HuH-7 (cell line): Measurements from ENCODE around the gene GRB2.
"Not testable (repeated sequence)": the region's sequence is repeated elsewhere in the genome, so short reads cannot be mapped to it uniquely, and the experiment has no call there.

Source experiments
- DNase-seq: peaks from one replicate; pipeline ENCODE4 v3.0.0; 2011; ENCODE audit warnings: low spot score

GRB2 gene

DNA sequence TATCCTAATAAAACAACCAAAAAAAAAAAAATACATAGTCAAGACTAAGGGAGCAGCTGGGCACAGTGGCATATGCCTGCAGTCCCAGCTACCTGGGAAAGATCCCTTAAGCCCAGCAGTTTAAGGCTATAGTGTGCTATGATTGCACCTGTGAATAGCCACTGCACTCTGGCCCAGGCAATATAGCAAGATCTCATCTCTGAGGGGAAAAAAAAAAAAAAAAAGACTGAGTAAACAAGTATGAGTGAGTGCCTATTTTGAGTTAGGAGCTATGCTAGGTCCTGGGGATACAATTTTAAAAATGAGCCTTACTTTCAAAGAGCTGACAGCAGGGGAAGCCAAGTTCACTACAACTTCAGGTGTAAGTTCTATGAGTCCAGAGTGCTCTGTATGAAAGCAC is 55.4 kb downstream of the GRB2 start:
- no peak for DNase-seq

DNA sequence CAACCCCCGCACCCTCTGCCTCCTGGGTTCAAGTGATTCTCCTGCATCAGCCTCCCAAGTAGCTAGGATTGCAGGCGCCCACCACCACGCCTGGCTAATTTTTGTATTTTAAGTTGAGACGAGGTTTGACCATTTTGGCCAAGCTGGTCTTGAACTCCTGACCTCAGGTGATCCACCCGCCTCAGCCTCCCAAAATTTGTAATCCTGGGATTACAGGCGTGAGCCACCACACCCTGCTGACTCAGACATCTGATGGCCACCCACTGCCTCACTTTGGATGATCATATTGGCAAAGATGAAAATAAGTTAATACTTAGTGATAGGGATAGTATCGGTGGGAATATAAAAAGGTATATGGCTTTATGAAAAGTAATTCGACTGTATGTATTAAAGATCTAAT is 55.9 kb downstream of the GRB2 start:
- no peak for DNase-seq

DNA sequence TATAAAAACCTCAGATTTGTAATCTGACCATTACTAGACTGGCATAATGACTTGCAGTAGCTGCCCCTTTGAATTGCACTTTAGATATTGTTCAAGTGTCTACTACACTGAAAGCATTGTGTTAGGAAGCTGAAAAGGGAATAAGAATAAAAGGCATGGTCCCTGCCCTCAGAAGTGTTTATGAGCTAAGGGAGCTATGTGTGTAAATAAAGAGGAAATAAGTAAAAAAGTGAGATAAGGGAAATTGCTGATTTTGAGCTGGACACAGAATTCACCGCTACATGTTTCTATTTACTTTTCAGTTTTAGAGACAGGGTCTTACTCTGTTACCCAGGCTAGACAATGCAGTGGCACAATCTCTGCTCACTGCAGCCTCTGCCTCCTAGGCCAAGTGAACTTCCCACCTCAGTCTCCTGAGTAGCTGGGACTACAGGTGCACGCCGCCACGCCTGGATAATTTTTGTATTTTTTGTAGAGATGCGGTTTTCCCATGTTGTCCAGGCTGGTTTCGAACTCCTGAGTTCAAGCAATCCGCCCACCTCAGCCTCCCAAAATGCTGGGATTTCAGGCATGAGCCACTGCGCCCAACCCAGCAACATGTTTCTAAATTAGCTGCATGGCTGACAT is 57.0 kb downstream of the GRB2 start:
- DNase-seq: no peak

DNA sequence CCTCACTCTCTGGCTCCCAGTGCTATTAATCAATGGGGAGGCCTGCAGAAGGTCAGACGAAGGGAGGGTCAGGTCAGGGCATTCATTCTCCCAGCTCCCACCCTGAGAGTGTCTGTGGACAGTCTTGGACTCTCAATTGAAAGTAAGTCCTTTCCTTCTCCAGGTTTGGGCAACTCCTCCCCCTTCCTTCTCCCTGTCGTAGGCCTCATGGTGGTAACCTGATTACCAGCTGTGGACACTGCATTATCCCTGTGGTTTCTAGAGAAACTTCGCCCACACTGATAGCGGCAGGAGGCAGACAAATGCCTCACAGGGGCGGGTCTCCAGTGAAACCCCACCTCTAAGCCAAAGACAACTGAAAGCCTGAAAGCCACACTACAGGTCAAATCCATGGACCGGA is 58.6 kb downstream of the GRB2 start:
- DNase-seq: no peak

DNA sequence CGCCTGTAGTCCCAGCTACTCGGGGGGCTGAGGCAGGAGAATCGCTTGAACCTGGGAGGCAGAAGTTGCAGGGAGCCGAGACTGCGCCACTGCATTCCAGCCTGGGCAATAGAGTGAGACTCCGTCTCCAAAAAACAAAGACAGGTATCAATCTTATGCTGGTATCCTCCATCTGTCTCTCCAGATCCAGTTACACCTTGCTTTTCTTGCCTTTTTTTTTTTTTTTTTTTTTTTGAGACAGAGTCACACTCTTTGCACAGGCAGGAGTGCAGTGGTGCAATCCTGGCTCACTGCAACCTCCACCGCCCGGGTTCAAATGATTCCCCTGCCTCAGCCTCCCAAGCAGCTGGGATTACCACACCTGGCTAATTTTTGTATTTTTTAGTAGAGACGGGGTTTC is 59.1 kb downstream of the GRB2 start:
- DNase-seq: not testable (repeated sequence)

DNA sequence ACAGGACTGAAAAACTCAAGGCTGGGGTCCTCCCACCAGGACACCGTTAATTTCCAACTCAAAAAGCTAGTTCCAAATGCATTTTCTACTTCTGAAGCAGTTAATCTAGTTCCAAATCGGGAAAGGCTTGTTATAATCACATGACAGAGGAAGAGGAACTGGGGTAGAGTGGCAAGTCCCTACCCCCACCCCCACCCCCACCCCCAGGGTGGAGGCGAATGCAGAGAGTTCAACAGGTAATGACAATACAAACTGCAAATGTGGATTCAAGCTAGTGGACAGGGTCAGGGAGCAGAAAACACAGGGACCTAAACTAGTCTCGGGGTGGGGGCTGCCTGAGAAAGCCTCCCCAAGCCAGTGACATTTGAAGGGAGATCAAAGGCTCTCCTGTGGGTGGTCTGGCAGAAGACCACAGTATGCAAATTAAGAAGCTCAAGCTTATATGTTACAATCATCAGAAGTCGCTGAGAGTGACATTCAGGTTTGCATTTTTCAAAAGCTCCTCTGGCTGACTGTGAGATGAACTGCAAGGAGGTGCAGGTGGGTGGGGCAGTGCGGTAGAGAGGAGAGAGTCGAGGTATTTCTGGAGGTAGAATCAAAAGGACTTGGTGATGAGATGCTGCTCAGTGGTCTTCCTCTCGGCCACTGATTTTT is 59.8 kb downstream of the GRB2 start:
- DNase-seq: no peak

DNA sequence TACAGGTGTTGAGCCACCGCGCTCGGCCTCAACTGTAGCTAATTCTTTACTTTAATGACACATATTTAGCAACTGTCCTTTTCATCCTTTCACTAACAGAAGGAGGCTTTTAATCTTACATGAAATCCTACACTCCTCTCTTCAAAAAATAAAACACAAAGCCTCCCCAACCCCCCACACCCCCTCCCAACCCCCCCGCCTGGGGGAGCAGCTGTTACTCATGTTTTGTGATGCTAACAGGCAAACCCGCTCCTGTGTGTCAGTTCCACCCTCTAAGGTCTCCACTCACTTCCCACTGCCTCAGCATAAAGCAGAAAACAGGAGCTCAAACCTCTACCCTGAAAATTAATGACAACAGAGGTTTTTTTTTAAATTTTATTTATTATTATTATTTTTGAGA is 60.8 kb downstream of the GRB2 start:
- DNase-seq: no peak

DNA sequence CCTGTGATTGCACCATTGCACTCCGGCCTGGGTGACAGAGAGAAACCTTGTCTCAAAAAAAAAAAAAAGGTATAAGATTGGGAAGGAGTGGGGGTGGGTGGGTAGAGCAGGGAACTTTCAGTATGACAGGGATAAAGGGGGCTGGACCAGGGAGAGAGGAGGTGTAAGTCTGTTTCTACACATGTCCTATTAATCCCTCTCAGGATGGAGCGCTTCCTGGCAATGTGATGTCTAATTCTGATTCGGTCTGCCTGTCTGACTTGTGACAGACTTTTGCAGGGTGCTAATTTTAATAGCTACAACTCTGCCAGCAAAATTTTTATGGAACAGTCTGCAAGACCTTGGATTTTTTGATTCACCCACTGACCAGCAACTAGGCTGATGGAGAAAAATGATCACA is 62.5 kb downstream of the GRB2 start:
- no peak for DNase-seq

DNA sequence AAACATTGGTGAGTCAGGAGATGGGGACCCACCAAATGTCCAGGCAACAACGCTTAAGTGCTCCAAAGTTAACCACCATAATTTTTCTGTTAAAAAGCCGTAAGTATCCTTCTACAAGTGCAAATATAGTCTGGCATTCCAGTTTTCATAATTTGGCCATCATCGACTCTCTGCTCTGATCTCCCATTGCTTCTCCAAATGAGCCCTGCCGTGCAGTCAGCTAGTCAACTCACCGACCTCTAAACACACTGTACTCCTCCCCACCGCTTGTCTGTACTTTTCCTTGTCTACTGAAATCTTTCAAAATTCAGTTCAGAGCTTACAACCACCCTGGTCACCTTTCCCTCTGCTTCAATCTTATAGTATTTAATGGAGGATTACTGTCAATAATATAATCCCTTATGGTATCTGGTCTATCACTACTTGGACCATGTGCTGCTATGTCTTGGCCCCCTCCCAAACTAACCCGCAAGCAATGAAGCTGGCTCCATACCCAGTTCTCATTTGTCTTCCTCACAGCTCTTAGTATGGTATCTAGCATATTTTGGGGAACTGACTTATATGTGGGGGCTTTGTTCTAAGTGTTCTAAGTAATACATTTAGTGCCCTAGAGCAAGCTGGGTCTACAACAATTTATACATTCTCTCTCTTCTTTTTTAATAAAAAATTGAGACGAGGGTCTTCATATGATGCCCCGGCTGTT is 63.5 kb downstream of the GRB2 start:
- DNase-seq: no peak

DNA sequence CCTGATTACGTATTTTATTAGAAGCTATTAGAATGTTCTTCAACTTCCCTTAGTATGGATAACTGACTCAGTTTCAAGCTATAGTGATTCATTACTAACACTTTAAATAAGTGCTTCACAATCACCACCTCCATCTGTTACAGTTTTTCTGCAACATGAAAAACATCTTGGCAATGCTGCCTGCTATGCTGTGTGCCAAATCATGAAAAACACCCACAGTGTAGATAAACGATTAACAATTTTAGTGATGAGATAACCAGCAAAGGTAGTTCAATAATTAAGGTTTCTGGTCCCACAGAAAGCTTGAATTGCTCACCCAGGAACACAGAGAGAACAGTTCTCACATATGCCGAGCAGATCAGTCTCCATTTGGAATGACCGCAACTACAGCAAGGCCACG is 64.8 kb downstream of the GRB2 start:
- no peak for DNase-seq

DNA sequence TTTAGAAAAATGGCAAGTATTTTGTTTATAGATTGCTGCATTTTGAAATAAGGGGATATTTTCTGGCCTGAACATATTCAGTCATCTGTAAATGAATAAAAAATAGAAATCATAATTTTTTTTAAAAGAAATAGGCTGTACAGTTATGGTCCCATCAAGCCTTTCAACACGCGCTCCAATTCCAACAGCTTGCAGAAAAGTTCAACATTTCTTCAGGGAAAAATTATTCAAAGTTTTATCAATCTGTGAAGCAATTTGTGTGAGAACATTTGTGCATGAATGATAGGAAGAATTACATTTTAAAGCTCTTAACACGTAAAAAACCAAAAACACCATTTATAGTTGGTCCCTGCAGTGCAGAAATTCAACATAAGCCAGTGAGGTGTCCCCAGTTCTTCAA is 65.5 kb downstream of the GRB2 start:
- DNase-seq: no peak

DNA sequence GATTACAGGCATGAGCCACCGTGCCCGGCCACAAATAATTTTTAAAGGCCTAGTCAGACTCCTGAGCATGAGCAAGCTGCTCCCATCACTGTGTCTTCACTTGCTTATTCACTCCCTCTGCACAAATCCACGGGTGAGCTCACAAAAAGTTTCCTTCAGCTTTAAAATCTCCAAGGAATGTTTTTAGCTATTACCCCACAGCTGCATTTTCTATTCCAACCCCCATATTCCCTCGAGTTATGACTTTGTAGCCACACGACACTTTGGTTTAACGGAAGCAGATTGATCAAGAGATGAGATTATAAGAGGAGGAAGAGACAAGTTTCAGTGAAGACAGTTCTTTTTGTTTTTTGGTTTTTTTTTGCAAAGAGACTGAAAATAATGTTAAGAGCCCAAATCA is 67.1 kb downstream of the GRB2 start:
- DNase-seq: no peak

DNA sequence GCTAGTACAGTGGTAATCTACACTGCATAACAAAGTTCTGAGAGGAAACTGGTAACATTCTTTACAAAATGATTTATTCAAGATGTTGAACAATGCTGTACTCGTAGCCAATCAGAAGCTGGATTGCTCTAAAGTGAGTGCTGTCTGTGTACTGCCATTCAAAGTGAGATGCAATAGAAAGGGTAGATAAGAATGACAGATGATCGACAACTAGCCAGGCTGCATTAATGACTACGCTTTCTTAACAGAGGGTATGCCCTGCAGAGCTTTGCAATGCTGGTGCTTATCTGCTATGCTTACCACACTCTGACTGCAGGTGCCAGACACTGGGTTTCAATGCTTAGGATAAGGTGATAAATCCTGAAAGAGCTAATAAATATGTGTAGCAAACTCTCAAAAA is 70.2 kb downstream of the GRB2 start:
- DNase-seq: no peak

DNA sequence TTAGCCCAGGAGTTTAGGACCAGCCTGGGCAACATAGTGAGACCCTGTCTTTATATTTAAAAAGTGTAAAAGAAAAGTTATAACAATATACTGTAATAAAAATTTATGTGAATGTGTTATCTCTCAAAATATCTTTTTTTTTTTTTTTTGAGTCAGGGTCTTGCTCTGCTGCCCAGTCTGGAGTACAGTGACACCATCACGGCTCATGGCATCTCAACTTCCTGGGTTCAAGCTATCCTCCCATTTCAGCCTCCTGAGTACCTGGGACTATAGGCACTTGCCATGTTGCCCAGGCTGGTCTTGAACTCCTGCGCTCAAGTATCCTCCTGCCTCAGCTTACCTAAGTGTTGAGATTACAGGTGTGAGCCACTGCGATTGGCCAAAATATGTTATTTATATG is 70.8 kb downstream of the GRB2 start:
- no peak for DNase-seq

DNA sequence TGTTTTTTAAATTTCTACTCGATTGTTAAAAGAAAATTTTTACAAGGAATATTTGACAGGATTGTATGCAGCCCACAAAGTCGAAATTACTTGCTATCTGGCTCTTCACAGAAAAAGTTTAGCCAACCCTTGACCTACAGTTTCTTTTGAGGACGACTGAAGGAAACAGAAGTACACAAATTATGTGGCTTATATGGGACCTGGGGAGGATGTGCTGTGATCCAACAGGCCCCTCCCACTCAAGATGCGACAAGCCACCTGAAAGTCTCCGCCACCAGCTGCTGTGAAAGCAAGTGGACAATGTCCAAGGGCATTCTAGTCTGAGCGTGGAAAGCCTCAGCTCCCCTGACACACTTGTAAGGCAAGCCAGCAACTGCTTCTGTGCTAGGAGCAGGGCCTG is 73.8 kb downstream of the GRB2 start:
- DNase-seq: no peak

DNA sequence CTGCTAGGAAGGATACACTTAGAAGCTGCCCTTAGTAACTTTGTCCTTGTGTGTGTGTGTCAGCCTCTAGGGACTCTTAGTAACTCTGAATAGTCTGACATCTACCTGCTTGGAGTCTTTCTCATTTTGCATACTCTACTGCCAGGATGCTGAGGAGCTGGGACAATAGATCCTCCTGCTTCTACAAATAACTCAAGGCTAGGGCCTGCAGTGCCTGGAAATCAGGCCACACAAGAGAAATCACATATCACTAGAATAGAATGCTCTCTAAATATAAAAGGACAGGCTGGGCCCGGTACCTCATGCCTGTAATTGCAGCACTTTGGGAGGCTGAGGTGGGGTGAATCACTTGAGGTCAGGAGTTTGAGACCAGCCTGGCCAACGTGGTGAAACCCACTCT is 77.7 kb downstream of the GRB2 start:
- DNase-seq: no peak

DNA sequence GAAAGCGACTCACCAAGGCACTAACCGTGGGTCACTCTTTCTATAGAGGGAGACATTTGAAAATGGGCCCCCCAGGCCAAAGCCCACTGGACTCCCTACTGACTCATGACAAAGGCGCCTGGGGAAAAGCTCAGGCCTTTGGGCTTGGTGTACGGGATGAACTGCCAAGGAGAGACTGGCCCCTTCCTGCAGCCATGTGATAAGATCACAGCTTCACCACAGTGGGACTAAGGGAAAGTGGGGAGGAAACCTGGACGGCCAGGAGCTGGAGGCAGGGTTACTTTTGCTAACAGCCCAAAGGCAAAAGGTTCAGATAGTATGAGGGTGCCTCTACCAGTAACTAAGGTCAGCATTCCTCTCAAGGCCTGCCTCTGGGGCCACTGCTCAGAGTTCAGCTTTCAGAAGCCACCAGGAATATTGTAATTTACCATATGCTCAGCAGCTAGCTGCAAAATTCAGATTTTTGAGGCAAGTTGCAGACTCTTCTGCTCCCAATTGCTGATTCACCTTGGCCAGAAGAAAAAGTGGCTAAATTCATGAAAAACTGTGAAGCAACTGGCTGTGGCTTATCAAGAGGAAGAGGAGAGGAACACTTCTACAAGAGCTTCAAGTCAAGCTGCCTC is 79.1 kb downstream of the GRB2 start:
- no peak for DNase-seq

DNA sequence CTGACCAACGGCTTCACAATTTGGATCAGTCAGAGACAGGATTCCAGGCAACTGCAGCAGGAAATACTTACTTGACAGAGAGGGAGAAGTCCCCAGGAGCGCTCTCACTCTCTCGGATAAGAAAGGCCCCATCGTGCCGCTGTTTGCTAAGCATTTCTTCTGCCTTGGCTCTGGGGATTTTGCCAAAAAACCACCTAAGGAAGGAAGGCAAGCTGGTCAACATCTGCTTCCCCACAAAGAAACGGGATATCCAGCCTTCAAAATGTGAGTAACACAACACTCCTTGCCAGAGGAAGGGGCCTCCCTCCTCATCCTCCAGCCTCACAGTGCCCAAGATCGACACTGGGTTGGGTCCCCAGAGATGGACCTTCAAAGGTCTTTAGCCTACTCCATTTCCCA is 79.7 kb downstream of the GRB2 start:
- no peak for DNase-seq

DNA sequence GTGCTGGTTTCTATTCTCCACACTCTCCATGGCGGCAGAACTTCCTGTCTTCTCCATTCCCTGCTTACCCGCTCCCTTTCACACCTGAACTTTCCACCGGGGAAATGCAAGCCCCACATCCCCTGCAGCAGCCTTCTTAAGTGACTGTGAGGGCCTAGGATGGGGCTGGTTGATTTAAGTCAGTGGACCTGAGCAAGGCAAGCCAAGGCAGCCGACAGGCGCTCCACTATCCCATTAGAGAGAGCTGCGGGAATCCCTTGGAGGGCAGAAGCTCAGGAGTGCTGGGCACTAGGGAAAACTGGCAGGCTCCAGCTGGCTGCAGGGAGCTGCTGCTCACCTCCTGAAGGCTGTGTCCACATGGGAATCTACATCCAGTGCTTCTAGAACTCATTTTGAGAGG is 80.1 kb downstream of the GRB2 start:
- DNase-seq: no peak

DNA sequence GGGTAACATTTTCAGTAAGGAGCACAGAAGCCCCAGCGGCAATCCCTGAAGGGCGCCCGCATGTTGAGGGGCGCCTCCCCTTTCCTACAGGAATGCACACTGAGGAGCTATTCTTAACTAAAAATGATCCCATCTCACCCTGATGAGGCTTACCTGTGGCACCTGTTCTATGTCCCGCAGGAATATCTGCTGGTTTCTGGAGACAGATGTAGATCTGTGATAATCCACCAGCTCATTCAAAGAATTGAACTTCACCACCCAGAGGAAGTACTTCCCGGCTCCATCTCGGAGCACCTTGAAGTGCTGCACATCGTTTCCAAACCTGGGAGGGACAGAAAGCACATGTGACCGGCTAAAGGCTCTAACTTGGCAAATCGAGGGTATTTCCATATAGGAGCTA is 84.0 kb downstream of the GRB2 start:
- no peak for DNase-seq

DNA sequence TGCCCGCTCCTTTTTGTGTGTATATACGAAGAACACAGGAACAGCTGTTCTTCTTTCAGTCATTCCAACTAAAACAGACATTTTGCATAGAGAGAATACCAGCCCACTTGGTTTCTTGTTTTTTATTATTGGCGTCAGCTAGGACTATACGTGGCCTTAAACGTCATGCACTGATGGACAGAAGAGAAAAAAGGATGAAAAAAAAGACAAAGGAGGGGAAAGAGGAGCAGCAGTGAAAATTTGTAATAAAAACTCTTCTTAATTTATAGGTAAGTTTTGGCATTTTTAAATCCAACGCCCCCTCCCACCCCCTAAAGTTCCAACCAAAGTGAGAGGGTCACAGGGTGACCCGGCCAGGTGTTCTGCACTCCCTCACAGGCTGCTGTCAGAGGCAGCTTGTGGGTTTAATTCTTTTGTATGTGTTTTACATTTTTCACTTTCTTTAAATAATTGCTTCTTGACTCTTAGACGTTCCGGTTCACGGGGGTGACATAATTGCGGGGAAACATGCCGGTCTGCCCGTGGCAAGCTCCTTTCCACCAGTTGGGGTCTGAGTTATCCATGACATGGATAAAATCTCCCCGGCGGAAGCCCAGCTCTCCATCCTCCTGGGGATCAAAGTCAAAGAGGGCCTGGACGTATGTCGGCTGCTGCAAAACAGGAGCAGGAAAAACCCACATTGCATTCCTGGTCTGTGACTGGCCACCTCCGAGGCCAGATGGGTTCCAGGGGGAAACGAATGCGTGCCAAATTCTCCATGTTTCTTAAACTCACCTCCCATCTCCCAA is 85.4 kb downstream of the GRB2 start:
- no peak for DNase-seq

DNA sequence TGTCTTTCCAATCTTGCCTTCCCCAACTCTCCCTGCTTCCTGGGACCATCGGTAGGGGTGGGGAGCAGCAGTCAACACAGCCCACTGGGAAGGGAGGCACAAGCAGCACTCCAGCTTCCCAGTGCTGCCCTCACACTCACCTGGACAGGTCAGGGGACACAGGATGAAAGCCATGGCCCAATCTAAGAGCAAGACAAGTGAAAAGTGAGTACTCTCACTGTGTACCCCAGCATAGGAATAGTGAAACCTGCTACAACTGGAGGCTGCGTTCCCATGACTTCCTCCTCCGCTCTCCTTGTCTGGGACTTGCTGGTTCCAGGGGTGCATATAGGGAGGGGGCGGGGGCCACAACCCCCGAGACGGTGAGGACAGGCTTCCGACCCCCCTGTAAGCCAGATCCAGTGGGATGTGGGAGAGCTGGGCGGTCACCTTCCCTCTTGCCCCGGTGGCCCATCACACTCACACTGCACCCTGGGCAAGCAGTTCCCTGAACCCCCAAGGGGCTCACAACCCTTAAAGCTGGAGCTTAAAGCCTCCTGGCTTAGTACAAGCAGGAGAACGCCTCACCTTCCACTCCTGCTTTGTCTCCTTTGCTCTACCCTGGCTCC is 86.8 kb downstream of the GRB2 start:
- no peak for DNase-seq
